Measurements from ENCODE around the gene BCL2L2.

GRCh38 chr14:23301288-23301968 lies 5.2 kb upstream of the BCL2L2 start:
- TF ChIP-seq CTCF (IDR thresholded peaks at IDR 0.05): peak; percentile 51 to 99 (median 99)
- peak; percentile 41 for TF ChIP-seq EP300 (IDR thresholded peaks at IDR 0.05)
- peak; percentile 67 for TF ChIP-seq POLR2A (IDR thresholded peaks at IDR 0.05)
